Measurements from ENCODE around the gene G3BP1.

The G3BP1 gene

GRCh38 chr5:151735646-151736045, 36.1 kb upstream of the G3BP1 start:
- DNase-seq (ENCODE audit: low read depth), result no peak
- TF ChIP-seq, protein P1, sequence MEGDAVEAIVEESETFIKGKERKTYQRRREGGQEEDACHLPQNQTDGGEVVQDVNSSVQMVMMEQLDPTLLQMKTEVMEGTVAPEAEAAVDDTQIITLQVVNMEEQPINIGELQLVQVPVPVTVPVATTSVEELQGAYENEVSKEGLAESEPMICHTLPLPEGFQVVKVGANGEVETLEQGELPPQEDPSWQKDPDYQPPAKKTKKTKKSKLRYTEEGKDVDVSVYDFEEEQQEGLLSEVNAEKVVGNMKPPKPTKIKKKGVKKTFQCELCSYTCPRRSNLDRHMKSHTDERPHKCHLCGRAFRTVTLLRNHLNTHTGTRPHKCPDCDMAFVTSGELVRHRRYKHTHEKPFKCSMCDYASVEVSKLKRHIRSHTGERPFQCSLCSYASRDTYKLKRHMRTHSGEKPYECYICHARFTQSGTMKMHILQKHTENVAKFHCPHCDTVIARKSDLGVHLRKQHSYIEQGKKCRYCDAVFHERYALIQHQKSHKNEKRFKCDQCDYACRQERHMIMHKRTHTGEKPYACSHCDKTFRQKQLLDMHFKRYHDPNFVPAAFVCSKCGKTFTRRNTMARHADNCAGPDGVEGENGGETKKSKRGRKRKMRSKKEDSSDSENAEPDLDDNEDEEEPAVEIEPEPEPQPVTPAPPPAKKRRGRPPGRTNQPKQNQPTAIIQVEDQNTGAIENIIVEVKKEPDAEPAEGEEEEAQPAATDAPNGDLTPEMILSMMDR (IDR thresholded peaks at IDR 0.05; ENCODE audit: insufficient read depth, low read depth, low read length, missing control alignments), result no peak
- no peak overlapping the region for H3K4me3 ChIP-seq (ENCODE audit: low read depth, low read length)

- TF ChIP-seq, protein P1 (IDR thresholded peaks at IDR 0.05; ENCODE audit: insufficient read depth, low read depth, low read length, missing control alignments), result no peak
- DNase-seq (ENCODE audit: low read depth), result no peak
- no peak overlapping the region for H3K4me3 ChIP-seq (ENCODE audit: low read depth, low read length)
Observed at GRCh38 chr5:151737431-151737830, 34.3 kb upstream of the G3BP1 start.

GRCh38 chr5:151738125-151738848, 33.5 kb upstream of the G3BP1 start:
- no peak overlapping the region for H3K4me3 ChIP-seq (ENCODE audit: low read depth, low read length)
- DNase-seq (ENCODE audit: low read depth), result no peak
- TF ChIP-seq, protein P1 (IDR thresholded peaks at IDR 0.05; ENCODE audit: insufficient read depth, low read depth, low read length, missing control alignments), result no peak

DNA sequence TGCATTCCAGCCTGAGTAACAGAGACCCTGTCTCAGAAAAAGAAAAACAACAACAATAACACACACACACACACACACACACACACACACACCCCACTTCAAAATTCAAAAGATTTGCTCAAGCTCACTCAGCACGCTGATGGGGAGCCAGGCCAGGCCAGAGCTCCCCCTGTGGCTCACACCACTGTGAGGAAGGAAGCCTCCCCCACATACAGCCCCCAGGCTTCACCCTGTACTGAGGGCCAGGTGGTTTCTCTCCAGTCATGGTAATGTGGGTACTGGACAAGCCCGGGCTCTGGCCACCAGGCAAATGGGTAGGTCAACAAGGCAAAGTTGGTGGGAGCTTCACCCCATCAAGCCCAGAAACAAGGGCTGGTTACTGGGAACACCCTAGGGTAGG, 32.4 kb upstream of the G3BP1 start:
- H3K4me3 ChIP-seq (ENCODE audit: low read depth, low read length), result no peak overlapping the region
- no peak for DNase-seq (ENCODE audit: low read depth)

DNA sequence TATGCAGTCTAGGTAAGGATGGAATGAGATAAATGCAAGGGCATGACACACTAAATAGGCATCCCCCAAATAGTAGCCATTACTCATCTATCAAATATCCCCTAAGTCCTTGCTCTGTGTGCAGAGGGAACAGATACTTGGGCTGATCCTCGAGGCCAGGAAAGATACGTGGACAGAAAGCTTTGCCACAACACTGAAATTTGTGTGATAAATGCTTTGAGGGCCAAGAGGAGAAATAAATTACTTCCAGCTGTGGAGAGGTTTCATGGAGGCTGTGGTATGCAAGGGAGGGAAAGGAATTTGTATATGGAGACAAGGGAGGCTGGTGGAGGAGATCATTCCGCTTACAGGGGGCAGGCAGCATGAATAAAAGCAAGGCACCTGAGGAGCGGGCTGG, 31.8 kb upstream of the G3BP1 start:
- TF ChIP-seq, protein P1 (IDR thresholded peaks at IDR 0.05; ENCODE audit: insufficient read depth, low read depth, low read length, missing control alignments), result no peak
- no peak for DNase-seq (ENCODE audit: low read depth)
- no peak overlapping the region for H3K4me3 ChIP-seq (ENCODE audit: low read depth, low read length)

More for the DNA sequence above, 32.4 kb upstream of the G3BP1 start:
- TF ChIP-seq, protein P1 (IDR thresholded peaks at IDR 0.05; ENCODE audit: insufficient read depth, low read depth, low read length, missing control alignments), result no peak

- TF ChIP-seq, protein P1 (IDR thresholded peaks at IDR 0.05; ENCODE audit: insufficient read depth, low read depth, low read length, missing control alignments), result peak; percentile 71
- peak; percentile 87 for DNase-seq (ENCODE audit: low read depth)
- no peak overlapping the region for H3K4me3 ChIP-seq (ENCODE audit: low read depth, low read length)
Observed at GRCh38 chr5:151740336-151740942, 31.3 kb upstream of the G3BP1 start.
